ENCODE measurements around the gene NBPF10.
"Not testable (repeated sequence)": the region's sequence is repeated elsewhere in the genome, so short reads cannot be mapped to it uniquely, and the experiment has no call there.

The NBPF10 gene

GRCh38 chr1:146144465-146144864, at the start of gene NBPF10:
Gene NBPF10, minus strand, starts transcription at chr1:146144804. Its CDS starts 35 bp downstream, at chr1:146144769.
- not testable (repeated sequence) for DNase-seq (ENCODE audit: low spot score)

DNA sequence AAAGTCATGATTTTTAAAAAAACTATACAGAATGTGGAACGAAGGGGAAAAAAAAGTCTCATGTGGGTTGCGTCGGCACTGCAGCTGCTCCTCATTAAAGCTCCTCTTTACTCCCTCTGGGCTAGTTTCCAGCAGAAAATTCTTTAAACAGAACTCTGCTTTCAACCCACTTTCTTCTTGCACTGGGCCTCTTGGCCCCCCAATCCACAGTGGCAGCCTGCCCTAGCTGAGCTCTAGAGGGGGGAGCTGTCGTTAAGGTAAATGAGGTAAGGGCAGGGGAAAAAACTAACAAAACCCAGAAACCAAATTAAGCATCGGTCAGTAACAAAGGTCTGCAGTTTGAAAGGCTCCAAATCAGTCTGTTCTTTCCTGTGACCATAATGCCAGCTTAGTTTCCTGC, 29.9 kb upstream of the NBPF10 start:
- not testable (repeated sequence) for DNase-seq (ENCODE audit: low spot score)

GRCh38 chr1:146167740-146168139, 23.1 kb upstream of the NBPF10 start:
- DNase-seq (ENCODE audit: low spot score) = not testable (repeated sequence)

- not testable (repeated sequence) for DNase-seq (ENCODE audit: low spot score)
Observed at GRCh38 chr1:146167273-146167672, 22.7 kb upstream of the NBPF10 start.

All from hematopoietic multipotent progenitor cell treated with erythropoietin and hydrocortisone succinate and interleukin-3 and kit ligand, for 15 days (in vitro differentiated cells).